Activated T-cell treated with anti-CD3 and anti-CD28 coated beads, Interleukin-2, amount 50 U/mL, for 4 hours (primary cell): ENCODE results near the gene KCNK6. TPM values are rescaled to one million over a fixed set of nuclear protein-coding genes. Genes with fewer than 3 reads are reported as not detected.
"Not testable (repeated sequence)": the region's sequence is repeated elsewhere in the genome, so short reads cannot be mapped to it uniquely, and the experiment has no call there.

ENCODE experiments used
- ATAC-seq, 2 donors: fragments of 200-7000 bp; cut with Tn5 transposase; one replicate each; pipeline ENCODE4 v1.10.0; 2021
- DNase-seq: peaks from one replicate; pipeline ENCODE4 v3.0.0-alpha.2; 2020
- H3K27me3 Mint-ChIP-seq: one replicate; pipeline ENCODE4 v1.8.0; 2021; ENCODE audit warnings: low read depth, mixed read lengths
- H3K36me3 Mint-ChIP-seq: one replicate; pipeline ENCODE4 v1.8.0; 2022; ENCODE audit warnings: mixed read lengths; ENCODE audit not compliant: insufficient read depth
- H3K4me1 Mint-ChIP-seq: one replicate; pipeline ENCODE4 v1.8.0; 2021; ENCODE audit warnings: low read depth, mixed read lengths
- H3K4me3 Mint-ChIP-seq: one replicate; pipeline ENCODE4 v1.8.0; 2021; ENCODE audit warnings: mild to moderate bottlenecking, moderate library complexity, mixed read lengths
- H3K9me3 Mint-ChIP-seq: one replicate; pipeline ENCODE4 v1.8.0; 2021; ENCODE audit warnings: mixed read lengths
- total RNA-seq, 3 donors: library from RNA; stranded (reverse); gene quantifications; one replicate each; pipeline ENCODE4 v1.2.1, GENCODE V29; 2021

Gene KCNK6
- total RNA-seq, 3 donors from 2014 or later, result 9.2 to 10.9 (median 9.8) TPM

DNA sequence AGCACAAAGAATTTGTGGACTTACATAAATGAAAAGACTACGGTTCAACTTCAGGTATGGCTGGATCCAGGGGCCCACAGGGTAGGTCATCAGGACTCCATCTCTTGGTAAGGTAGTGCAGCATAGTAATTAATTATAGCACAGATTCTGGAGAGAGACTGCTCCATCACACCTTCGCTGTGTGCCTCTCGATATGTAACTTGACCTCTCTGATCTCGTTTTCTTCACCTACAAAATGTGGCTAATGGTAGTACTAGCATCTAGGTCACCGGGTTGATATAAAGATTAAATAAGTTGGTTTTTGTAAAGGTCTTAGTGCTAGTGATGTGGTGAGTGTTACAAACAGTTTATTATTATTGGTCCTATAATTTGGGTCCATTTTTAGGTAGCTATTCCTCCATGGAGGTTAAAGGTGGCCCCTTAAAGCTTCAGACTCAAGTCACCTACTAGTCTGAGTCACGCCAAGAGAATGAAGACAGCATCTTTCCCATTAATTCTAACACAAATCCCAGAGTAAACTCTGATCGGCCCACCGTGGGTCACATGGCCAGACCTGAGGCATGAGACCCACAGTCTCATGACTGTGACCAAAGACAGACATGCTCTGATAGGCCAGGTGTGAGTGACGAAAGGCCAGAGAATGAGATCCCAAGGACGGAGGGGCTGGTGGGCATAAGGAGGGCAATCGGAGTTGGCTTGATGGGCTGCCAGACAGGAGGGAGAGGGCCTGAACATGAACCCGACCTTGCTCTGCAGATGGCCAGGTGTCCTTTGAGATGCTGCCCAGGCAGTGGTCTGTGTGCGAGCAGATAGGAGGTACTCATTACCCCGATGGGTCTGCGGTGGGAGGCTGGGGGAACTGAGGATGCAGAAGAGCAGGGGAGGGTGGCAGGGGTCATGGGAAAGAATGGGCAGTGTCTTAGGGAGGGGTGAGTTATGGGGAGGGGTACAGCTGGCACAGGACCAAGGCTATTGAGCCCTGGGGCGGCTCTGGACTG is 36.4 kb downstream of the KCNK6 start:
- H3K27me3 Mint-ChIP-seq, result no peaks in the 10 kb centered on the region
- DNase-seq (no peak), ATAC-seq (no peak)
- H3K9me3 Mint-ChIP-seq, result no peaks in the 10 kb centered on the region
- H3K4me1 Mint-ChIP-seq, result peaks cover under 1% of the 10 kb centered on the region
- H3K36me3 Mint-ChIP-seq, result no peaks in the 10 kb centered on the region
- H3K4me3 Mint-ChIP-seq, result no peak overlapping the region

DNA sequence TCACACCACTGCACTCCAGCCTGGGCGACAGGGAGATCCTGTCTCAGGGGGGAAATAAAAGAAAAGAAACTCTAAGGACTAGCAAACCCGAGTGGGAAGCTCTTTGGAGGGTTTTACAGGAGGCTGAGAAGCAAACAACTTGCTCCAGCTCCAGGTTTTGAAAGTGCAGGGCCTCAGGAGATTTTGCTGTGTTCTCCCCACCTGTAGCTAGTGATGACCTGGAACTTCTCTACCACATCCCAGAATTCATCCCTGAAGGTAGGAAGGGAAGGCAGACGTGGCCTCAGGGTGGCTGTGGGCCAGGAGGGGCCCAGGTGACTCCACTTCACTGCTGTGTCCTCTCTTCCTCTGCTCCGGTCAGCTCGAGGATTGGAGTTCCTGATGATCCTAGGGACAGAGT is 38.4 kb downstream of the KCNK6 start:
- Mint-ChIP-seq H3K27me3 (no peaks in the 10 kb centered on the region), H3K4me3 (no peak overlapping the region), H3K36me3 (no peaks in the 10 kb centered on the region), H3K4me1 (peaks cover 9% of the 10 kb centered on the region), H3K9me3 (no peaks in the 10 kb centered on the region)
- no peak for DNase-seq
- no peak for ATAC-seq

DNA sequence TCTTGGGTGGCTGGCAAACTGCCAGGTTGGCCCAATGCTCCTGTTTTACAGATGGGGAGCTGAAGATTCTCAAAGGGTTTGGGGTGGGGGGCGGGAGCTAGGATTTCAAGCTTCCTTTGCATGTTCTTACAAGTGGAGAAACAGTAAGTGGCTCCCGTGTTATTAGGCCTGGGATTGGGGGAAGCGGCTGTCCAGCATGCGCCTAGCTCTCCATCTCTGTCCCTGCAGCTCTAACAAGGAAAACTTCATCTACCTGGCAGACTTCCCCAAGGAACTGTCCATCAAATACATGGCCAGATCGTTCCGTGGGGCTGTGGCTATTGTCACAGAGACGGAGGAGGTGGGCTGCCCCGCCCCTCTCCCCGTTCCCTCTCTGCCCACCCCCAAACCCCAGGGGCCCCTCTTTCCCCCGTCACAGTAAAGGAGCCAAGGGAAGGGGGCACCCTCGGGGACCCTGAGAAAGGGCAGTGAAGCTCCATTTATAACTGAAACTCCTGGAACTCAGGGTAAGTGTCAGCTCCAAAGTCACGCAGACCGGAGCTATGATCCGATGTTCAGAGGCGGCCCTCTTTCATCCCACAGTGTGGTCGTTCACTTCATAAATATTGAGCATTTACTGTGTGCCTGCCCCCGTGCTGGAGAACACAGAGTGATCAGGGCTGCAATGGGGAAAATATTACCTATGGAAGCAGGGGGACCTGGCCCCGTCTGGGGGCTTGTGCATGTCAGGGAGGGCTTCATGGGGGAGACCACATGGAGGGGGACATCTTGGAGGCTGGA is 39.8 kb downstream of the KCNK6 start:
- Mint-ChIP-seq H3K36me3 (no peaks in the 10 kb centered on the region), H3K9me3 (no peaks in the 10 kb centered on the region), H3K4me1 (peaks cover 11% of the 10 kb centered on the region), H3K4me3 (peak overlapping the region; percentile 29), H3K27me3 (no peaks in the 10 kb centered on the region)
- DNase-seq (no peak), ATAC-seq (no peak)

DNA sequence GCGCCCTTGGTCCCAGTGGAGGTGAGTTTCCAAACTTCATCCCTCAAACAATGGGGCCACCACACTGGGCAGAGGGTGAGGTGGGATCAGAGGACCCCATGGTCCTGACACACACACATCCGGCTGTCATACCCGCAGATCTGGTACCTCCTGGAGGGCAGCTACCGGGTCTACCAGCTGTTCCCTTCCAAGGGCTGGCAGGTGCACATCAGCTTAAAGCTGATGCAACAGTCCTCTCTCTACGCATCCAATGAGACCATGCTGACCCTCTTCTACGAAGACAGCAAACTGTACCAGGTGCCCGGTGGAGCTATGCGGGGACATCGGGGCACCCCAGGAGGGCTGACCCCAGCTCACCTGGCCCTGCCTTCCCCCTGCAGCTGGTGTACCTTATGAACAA is 40.7 kb downstream of the KCNK6 start:
- Mint-ChIP-seq H3K4me3 (peak overlapping the region; percentile 19), H3K9me3 (no peaks in the 10 kb centered on the region), H3K36me3 (no peaks in the 10 kb centered on the region), H3K4me1 (peaks cover 11% of the 10 kb centered on the region), H3K27me3 (no peaks in the 10 kb centered on the region)
- ATAC-seq (no peak), DNase-seq (no peak)

DNA sequence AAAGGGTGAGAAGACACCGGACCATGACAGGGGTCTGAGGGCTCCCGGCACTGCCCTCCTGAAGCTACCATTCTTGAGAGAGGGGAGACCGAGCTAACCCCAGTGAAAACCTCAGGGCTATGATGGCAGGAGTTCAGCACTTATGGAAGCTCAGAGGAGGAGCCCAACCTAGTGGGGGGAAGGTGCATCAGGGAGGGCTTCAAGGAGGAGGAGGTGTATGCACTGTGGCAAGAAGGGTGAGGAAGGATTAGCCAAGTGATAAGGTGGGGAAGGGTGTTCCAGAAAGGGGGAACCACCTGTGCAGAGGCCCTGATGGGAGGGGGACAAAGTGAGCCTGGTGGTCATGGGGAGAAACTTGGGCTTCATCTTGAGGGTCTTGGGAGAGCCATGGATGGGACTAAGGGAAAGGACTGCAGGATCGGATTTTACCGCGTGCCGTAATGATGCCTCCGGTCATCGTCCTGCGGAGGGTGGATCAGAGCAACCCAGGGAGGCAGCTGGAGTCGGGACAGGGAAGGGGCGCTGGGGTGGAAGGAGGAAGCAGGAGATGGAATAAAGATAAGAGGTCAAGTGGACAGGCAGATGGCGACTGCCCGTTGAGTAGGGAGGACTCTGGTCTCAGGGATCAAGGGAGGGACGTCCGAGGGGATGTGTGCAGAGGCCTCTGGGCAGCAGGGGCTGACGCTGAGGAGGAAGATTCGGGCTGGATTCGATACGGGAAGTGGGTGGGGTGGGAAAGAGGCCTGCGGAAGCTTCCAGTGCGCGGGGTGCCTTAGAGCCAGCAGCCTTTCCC is 41.4 kb downstream of the KCNK6 start:
- Mint-ChIP-seq H3K4me3 (peak overlapping the region; percentile 79), H3K36me3 (no peaks in the 10 kb centered on the region), H3K27me3 (no peaks in the 10 kb centered on the region), H3K4me1 (peaks cover 11% of the 10 kb centered on the region), H3K9me3 (no peaks in the 10 kb centered on the region)
- DNase-seq, result no peak
- ATAC-seq, result no peak

DNA sequence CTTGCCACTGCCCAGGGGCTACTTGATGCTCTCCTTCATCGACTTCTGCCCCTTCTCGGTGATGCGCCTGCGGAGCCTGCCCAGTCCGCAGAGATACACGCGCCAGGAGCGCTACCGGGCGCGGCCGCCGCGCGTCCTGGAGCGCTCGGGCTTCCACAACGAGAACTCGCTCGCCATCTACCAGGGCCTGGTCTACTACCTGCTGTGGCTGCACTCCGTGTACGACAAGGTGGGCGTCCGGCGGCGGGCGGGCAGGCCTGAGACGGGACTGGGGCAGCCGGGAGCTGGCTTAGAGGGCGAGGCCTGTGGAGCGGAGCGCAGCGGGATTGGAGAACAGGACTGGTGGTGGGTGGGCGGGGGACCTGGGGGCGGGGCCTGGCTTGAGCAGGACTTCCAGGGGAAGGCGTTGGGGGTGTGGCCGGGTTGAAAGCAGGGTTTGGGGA is 42.0 kb downstream of the KCNK6 start:
- Mint-ChIP-seq H3K4me1 (peaks cover 11% of the 10 kb centered on the region), H3K27me3 (peaks cover 3% of the 10 kb centered on the region), H3K36me3 (no peaks in the 10 kb centered on the region), H3K4me3 (peak overlapping the region; percentile 79), H3K9me3 (no peaks in the 10 kb centered on the region)
- DNase-seq (peak; percentile 45), ATAC-seq (peak; percentile 83 to 86)

DNA sequence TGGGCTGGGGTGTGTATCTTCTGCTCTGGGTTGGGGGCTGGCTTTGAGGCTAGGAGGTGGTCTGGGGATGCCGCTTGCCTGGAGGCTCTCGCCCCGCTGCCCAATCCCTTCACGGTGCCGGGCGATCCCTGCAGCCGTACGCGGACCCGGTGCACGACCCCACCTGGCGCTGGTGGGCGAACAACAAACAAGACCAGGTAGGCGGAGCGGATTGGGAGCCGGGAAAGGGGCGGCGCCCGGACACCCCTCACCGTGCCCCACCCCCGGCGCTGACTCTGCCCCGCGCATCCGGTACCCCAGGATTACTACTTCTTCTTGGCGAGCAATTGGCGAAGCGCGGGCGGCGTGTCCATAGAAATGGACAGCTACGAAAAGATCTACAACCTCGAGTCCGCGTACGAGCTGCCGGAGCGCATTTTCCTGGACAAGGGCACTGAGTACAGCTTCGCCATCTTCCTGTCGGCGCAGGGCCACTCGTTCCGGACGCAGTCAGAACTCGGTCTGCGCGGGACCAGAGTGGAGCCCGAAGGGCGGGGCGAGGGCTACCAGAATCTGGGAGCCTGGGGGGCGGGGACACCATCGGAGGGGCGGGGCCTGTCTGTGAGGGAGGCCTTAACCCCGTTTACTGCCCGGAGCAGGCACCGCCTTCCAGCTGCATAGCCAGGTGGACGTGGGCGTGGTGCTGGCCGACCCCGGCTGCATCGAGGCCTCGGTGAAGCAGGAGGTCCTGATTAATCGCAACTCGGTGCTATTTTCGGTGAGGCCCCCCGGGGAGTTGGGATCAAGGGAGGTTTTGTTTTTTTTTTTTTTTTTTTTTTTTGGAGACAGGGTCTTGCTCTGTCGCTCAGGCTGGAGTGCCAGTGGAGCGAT is 42.7 kb downstream of the KCNK6 start:
- H3K4me1 Mint-ChIP-seq, result peaks cover 11% of the 10 kb centered on the region
- H3K9me3 Mint-ChIP-seq, result no peaks in the 10 kb centered on the region
- H3K36me3 Mint-ChIP-seq, result no peaks in the 10 kb centered on the region
- H3K27me3 Mint-ChIP-seq, result peaks cover 3% of the 10 kb centered on the region
- ATAC-seq, result peak; percentile 61 to 63
- peak overlapping the region; percentile 79 for H3K4me3 Mint-ChIP-seq
- peak; percentile 60 for DNase-seq

DNA sequence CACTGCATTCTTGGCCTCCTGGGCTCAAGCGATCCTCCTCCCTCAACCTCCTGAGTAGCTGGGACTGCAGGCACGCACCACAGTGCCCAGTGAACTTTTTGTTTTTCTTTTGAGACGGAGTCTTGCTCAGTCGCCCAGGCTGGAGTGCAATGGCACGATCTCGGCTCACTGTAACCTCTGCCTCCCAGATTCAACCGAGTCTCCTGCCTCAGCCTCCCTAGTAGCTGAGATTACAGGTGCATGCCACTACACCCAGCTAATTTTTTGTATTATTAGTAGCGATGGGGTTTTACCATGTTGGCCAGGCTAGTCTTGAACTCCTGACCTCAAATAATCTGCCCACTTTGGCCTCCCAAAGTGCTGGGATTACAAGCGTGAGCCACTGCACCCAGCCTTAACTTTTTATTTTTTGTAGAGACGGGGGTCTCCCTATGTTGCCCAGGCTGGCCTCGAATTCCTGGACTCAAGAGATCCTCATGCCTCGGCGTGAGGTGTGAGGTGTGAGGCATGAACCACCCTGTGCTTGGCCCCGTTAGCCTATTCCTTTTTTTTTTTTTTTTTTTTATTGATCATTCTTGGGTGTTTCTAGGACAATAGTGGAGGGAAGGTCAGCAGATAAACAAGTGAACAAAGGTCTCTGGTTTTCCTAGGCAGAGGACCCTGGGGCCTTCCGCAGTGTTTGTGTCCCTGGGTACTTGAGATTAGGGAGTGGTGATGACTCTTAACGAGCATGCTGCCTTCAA is 43.5 kb downstream of the KCNK6 start:
- not testable (repeated sequence) for ATAC-seq, H3K27me3 Mint-ChIP-seq, H3K9me3 Mint-ChIP-seq, DNase-seq, H3K36me3 Mint-ChIP-seq
- H3K4me3 Mint-ChIP-seq, result peak overlapping the region; percentile 60
- H3K4me1 Mint-ChIP-seq, result peaks cover 11% of the 10 kb centered on the region

DNA sequence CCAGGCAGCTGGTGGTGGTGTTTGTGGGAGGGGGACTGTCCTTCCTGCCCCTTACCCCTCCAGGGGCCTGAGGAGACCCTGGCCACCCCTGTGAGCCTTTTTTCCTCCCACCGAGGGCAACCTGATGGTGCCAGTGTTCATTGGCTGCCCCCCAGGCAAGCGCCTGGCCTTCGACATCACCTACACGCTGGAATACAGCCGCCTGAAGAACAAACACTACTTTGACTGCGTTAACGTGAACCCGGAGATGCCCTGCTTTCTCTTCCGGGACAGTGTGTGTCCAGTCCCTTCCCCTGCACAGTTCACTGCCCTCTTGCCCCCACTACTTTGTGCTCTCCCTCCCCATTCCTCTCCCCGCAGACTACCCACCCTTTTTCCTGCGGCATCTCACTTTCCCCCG is 47.4 kb downstream of the KCNK6 start:
- no peaks in the 10 kb centered on the region for H3K9me3 Mint-ChIP-seq
- ATAC-seq, result no peak

DNA sequence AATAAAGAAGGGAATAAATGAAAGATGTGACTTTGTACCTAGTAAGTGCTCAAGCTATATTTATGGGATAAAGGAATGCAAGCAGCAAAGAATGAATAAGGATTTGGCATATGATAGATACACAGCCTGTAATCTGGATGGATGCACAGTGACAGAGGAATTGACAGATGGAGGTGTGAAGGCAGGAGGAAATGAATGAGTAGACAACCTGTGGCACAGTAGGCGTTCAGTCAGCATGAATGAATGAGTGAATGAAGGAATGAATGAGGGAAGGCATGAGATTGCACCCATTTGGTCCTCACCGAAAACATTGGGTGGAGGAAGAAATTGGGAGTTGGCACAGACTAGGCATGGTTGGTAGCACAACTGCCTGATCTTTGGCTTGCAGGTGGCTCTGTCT is 49.9 kb downstream of the KCNK6 start:
- ATAC-seq (no peak), DNase-seq (no peak)
- H3K4me1 Mint-ChIP-seq, result peaks cover 5% of the 10 kb centered on the region
- H3K36me3 Mint-ChIP-seq, result peaks cover under 1% of the 10 kb centered on the region
- peaks cover 7% of the 10 kb centered on the region for H3K27me3 Mint-ChIP-seq
- H3K9me3 Mint-ChIP-seq, result no peaks in the 10 kb centered on the region
- H3K4me3 Mint-ChIP-seq, result no peak overlapping the region

More for the DNA sequence above, 47.4 kb downstream of the KCNK6 start:
- Mint-ChIP-seq H3K4me3 (no peak overlapping the region), H3K36me3 (no peaks in the 10 kb centered on the region), H3K27me3 (peaks cover 7% of the 10 kb centered on the region), H3K4me1 (peaks cover 4% of the 10 kb centered on the region)
- DNase-seq, result no peak

DNA sequence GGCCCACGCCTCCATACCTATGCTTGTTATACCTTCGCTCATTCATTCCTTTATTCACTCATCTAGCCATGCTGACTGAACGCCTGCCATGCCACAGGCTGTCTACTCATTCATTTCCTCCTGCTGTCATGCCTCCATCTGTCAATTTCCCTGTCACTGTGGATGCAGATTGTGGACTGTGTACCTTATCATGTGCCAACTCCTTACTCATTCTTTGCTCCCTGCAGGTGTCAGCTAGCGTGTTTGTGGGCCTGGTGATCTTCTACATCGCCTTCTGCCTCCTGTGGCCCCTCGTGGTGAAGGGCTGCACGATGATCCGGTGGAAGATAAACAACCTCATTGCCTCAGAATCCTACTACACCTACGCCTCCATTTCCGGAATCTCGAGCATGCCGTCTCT is 50.7 kb downstream of the KCNK6 start:
- H3K4me1 Mint-ChIP-seq, result peaks cover 12% of the 10 kb centered on the region
- no peak overlapping the region for H3K4me3 Mint-ChIP-seq
- no peak for DNase-seq
- ATAC-seq, result no peak
- no peaks in the 10 kb centered on the region for H3K9me3 Mint-ChIP-seq
- peaks cover 7% of the 10 kb centered on the region for H3K36me3 Mint-ChIP-seq
- H3K27me3 Mint-ChIP-seq, result peaks cover 7% of the 10 kb centered on the region

DNA sequence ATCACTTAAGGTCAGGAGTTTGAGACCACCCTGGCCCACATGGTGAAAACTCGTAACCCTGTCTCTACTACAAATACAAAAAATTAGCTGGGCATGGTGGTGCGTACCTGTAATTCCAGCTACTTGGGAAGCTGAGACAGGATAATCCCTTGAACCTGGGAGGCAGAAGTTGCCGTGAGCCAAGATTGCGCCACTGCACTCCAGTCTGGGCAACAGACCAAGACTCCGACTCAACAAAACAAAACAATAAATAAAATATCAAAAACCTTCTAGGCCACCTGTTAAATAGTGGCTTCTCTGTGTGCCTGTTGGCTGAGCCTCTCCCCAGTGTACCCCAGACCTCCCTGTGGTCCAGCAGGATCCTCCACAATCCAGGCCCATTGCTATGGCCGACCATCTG is 51.4 kb downstream of the KCNK6 start:
- no peaks in the 10 kb centered on the region for H3K9me3 Mint-ChIP-seq
- ATAC-seq (no peak), DNase-seq (no peak)
- H3K4me1 Mint-ChIP-seq, result peaks cover 20% of the 10 kb centered on the region
- peaks cover 9% of the 10 kb centered on the region for H3K36me3 Mint-ChIP-seq
- H3K4me3 Mint-ChIP-seq, result no peak overlapping the region
- H3K27me3 Mint-ChIP-seq, result peaks cover 7% of the 10 kb centered on the region

DNA sequence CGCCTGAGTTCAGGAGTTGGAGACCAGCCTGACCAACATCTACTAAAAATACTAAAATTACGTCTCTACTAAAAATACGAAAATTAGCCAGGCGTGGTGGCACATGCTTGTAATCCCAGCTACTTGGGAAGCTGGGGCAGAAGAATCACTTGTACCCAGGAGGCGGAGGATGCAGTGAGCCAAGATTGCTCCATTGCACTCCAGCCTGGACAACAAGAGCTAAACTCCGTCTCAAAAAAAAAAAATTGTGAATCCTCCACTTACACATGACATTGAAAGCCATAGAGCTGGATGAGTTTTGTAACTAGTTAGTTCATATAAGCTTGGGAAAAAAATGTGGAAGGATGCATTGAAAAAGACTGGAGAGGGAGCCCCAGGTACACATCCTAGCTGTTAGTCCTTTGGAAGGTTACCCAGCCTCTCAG is 54.3 kb downstream of the KCNK6 start:
- ATAC-seq, result no peak
- Mint-ChIP-seq H3K36me3 (peaks cover 15% of the 10 kb centered on the region), H3K27me3 (peaks cover 4% of the 10 kb centered on the region), H3K4me1 (peaks cover 27% of the 10 kb centered on the region), H3K4me3 (peak overlapping the region; percentile 100), H3K9me3 (no peaks in the 10 kb centered on the region)
- no peak for DNase-seq
